Trophoblast cell (in vitro differentiated cells and primary cell): ENCODE measurements around the gene YWHAE.

Source experiments
- DNase-seq, 2 donors: peaks; one replicate each; pipeline ENCODE4 v3.0.0-alpha.2; 2016
- H2AFZ ChIP-seq: 2 replicates; pipeline ENCODE4 v1.6.1; 2013; ENCODE audit warnings: low read length, moderate library complexity, mild to moderate bottlenecking; ENCODE audit not compliant: insufficient read depth, poor library complexity
- H2AK5ac ChIP-seq: 2 replicates; pipeline ENCODE4 v1.6.1; 2013; ENCODE audit warnings: mild to moderate bottlenecking, low read length
- H2BK120ac ChIP-seq: 2 replicates; pipeline ENCODE4 v1.6.1; 2013; ENCODE audit warnings: low read length, mild to moderate bottlenecking, moderate library complexity; ENCODE audit not compliant: insufficient read depth, poor library complexity
- H2BK12ac ChIP-seq: 2 replicates; pipeline ENCODE4 v1.6.1; 2013; ENCODE audit warnings: mild to moderate bottlenecking, low read length, moderate library complexity
- H2BK5ac ChIP-seq: 2 replicates; pipeline ENCODE4 v1.6.1; 2013; ENCODE audit warnings: low read length, low read depth, moderate library complexity, mild to moderate bottlenecking; ENCODE audit not compliant: poor library complexity
- H3K14ac ChIP-seq: 2 replicates; pipeline ENCODE4 v1.6.1; 2013; ENCODE audit warnings: mild to moderate bottlenecking, low read length
- H3K18ac ChIP-seq: 2 replicates; pipeline ENCODE4 v1.6.1; 2013; ENCODE audit warnings: mild to moderate bottlenecking, low read length
- H3K23ac ChIP-seq: 2 replicates; pipeline ENCODE4 v1.6.1; 2013; ENCODE audit warnings: low read length
- H3K27ac ChIP-seq: 2 replicates; pipeline ENCODE4 v1.5.1; 2013; ENCODE audit warnings: low read depth, mild to moderate bottlenecking, inconsistent platforms, low read length, moderate library complexity
- H3K27me3 ChIP-seq: 2 replicates; pipeline ENCODE4 v1.6.1; 2013; ENCODE audit warnings: inconsistent platforms, mild to moderate bottlenecking, low read length, moderate library complexity; ENCODE audit not compliant: insufficient read depth
- H3K36me3 ChIP-seq, 2 experiments: 1 replicate in 1 of 2; 2 replicates in 1 of 2; pipeline ENCODE4 v1.6.1; 2013; ENCODE audit warnings: low read length in 2 of 2, mild to moderate bottlenecking in 2 of 2, moderate library complexity in 1 of 2; ENCODE audit not compliant: insufficient read depth in 2 of 2, control insufficient read depth in 1 of 2
- H3K4ac ChIP-seq: 2 replicates; pipeline ENCODE4 v1.6.1; 2013; ENCODE audit warnings: low read depth, mild to moderate bottlenecking, low read length, moderate library complexity
- H3K4me1 ChIP-seq, 2 experiments: 1 replicate in 1 of 2; 2 replicates in 1 of 2; pipeline ENCODE4 v1.6.1; 2013; ENCODE audit warnings: low read length in 2 of 2, mild to moderate bottlenecking in 2 of 2, moderate library complexity in 1 of 2; ENCODE audit not compliant: insufficient read depth in 2 of 2, control insufficient read depth in 1 of 2
- H3K4me2 ChIP-seq: 2 replicates; pipeline ENCODE4 v1.6.1; 2013; ENCODE audit warnings: inconsistent platforms, mild to moderate bottlenecking, low read length, moderate library complexity
- H3K4me3 ChIP-seq: 2 replicates; pipeline ENCODE4 v1.5.1; 2013; ENCODE audit warnings: mild to moderate bottlenecking, low read depth, low read length, inconsistent platforms
- H3K79me1 ChIP-seq: one replicate; pipeline ENCODE4 v1.6.1; 2013; ENCODE audit warnings: low read length
- H3K79me2 ChIP-seq: 2 replicates; pipeline ENCODE4 v1.6.1; 2013; ENCODE audit warnings: low read length, mild to moderate bottlenecking; ENCODE audit not compliant: control insufficient read depth, insufficient read depth, poor library complexity
- H3K9ac ChIP-seq: 2 replicates; pipeline ENCODE4 v1.6.1; 2013; ENCODE audit warnings: mild to moderate bottlenecking, low read length
- H3K9me3 ChIP-seq: 2 replicates; pipeline ENCODE4 v1.6.1; 2013; ENCODE audit warnings: low read depth, mild to moderate bottlenecking, control low read depth, inconsistent platforms, low read length; ENCODE audit not compliant: insufficient read depth
- H4K12ac ChIP-seq: 2 replicates; pipeline ENCODE4 v1.6.1; 2013; ENCODE audit warnings: low read depth, mild to moderate bottlenecking, low read length, moderate library complexity
- H4K8ac ChIP-seq: 2 replicates; pipeline ENCODE4 v1.6.1; 2013; ENCODE audit warnings: low read depth, mild to moderate bottlenecking, low read length, moderate library complexity
- H4K91ac ChIP-seq: one replicate; pipeline ENCODE4 v1.6.1; 2013; ENCODE audit warnings: low read depth, mild to moderate bottlenecking, low read length, moderate library complexity
- WGBS: extraction: QIAGEN DNeasy Blood & Tissue Kit; methylation state at CpG from one replicate; pipeline ENCODE4 v1.1.7; 2013; ENCODE audit warnings: missing lambda C conversion rate; ENCODE audit not compliant: insufficient read length, insufficient coverage; ENCODE audit errors: extremely low coverage; 5-methylcytosine and 5-hydroxymethylcytosine counted together

Gene YWHAE

DNA sequence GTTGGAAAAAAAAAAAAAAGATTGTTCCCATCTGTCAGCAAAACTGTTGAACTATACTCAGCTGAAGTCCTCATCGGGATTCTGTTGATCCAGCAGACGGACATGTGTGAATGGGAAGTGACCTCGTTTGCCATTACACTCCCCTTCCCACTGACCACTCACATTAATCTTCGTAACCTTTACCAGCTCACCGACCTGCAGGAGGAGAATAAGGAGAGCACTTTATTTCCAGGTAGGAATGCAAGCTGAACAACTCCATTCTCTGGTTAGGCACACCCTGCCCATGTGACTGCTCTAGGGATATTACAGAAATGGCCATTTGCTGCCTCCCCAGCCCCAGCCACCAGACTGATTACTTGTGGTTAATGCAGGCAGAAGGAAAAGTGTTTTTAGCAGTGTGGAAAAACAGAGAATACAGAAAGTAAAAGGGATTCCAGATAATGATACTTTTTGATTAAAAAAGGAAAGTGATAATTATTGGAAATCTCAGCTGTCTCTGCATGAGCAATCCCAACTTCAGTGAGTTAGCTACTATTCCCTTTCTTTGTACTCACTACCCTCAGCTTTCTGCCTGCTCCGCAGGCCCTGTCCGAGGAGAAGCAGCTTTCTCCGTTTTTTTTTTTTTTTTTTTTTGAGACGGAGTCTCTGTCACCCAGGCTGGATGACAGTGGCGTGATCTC, 23.6 kb upstream of the YWHAE start:
- Histone ChIP-seq H3K79me2 (peaks cover 3% of the 10 kb centered on the region), H2BK12ac (no peak overlapping the region), H2AK5ac (no peak overlapping the region), H3K4me2 (no peak overlapping the region), H3K23ac (no peak overlapping the region), H4K91ac (no peak overlapping the region), H3K4me1 (no peaks in the 10 kb centered on the region), H3K14ac (no peak overlapping the region), H3K36me3 (peaks cover 31 to 47% of the 10 kb centered on the region in 2 experiments), H3K27ac (no peak overlapping the region), H4K12ac (no peak overlapping the region), H3K9me3 (no peaks in the 10 kb centered on the region), H3K79me1 (no peaks in the 10 kb centered on the region), H3K18ac (no peak overlapping the region), H3K27me3 (no peaks in the 10 kb centered on the region), H4K8ac (no peak overlapping the region), H3K4ac (no peak overlapping the region), H3K4me3 (no peak overlapping the region), H2BK120ac (no peak overlapping the region), H2BK5ac (no peak overlapping the region), H3K9ac (no peak overlapping the region), H2AFZ (no peak overlapping the region)
- no CpG with 5 or more reads among the region's 10 CpGs for WGBS
- peak in 1 of 2 donors; percentile 44 for DNase-seq

DNA sequence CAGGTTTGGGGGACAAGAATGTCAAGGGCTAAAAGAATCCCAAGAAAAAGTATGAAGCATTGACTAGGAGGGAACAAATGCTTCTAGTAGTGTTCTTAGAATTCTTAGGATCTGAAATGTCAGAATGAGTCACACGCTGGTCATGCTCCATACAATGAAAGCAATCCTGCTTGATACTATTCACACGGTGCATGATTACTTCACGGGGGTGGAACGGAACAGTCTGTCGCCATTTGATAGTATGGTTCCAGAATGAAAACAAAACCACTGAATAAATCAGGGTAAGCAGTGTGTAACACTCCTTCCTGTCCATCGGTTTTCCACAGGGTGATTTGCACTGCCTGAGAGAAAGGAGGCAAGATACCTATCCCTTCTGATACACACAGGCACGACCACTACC, 22.9 kb upstream of the YWHAE start:
- no peaks in the 10 kb centered on the region for H3K9me3 ChIP-seq
- H3K36me3 ChIP-seq, result peaks cover 30 to 49% of the 10 kb centered on the region in 2 experiments
- H2AK5ac ChIP-seq, result no peak overlapping the region
- H4K91ac ChIP-seq, result no peak overlapping the region
- no peak overlapping the region for H3K4ac ChIP-seq
- no peak overlapping the region for H2BK5ac ChIP-seq
- H3K14ac ChIP-seq, result no peak overlapping the region
- no CpG with 5 or more reads among the region's 7 CpGs for WGBS
- no peak overlapping the region for H3K9ac ChIP-seq
- no peak overlapping the region for H2BK120ac ChIP-seq
- peaks cover 3% of the 10 kb centered on the region for H3K79me2 ChIP-seq
- no peak overlapping the region for H3K23ac ChIP-seq
- no peak overlapping the region for H4K12ac ChIP-seq
- DNase-seq, result peak; percentile 80 to 90
- H4K8ac ChIP-seq, result no peak overlapping the region
- H2BK12ac ChIP-seq, result no peak overlapping the region
- no peaks in the 10 kb centered on the region for H3K4me1 ChIP-seq
- H2AFZ ChIP-seq, result no peak overlapping the region
- no peak overlapping the region for H3K18ac ChIP-seq
- H3K4me3 ChIP-seq, result no peak overlapping the region
- no peak overlapping the region for H3K27ac ChIP-seq
- H3K4me2 ChIP-seq, result no peak overlapping the region
- H3K79me1 ChIP-seq, result no peaks in the 10 kb centered on the region
- no peaks in the 10 kb centered on the region for H3K27me3 ChIP-seq

DNA sequence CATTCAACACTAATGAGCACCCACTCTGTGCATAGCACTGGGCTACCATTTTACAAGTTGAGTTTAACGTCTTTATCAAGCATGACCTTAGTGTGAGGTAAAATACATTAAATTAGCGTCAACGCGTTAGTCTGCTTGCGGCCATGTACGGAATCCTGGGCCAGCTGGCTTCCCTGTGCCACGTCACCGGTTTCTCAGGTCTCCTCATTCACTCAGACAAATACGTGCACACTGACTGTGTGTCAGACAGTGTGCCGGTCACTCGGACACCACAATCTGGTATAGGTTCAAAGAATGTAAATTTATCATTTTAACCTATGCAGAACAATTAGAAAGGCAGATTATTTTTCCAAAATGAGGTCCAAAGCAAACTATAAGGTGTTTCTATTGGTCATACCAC, 21.4 kb upstream of the YWHAE start:
- Histone ChIP-seq H3K36me3 (peaks cover 27 to 47% of the 10 kb centered on the region in 2 experiments), H3K9ac (no peak overlapping the region), H3K27me3 (no peaks in the 10 kb centered on the region), H3K4ac (no peak overlapping the region), H3K4me1 (no peaks in the 10 kb centered on the region), H3K23ac (no peak overlapping the region), H2BK120ac (no peak overlapping the region), H2AK5ac (no peak overlapping the region), H3K79me1 (no peaks in the 10 kb centered on the region), H4K91ac (no peak overlapping the region), H4K8ac (no peak overlapping the region), H4K12ac (no peak overlapping the region), H2BK5ac (no peak overlapping the region), H3K9me3 (no peaks in the 10 kb centered on the region), H3K18ac (no peak overlapping the region), H3K4me3 (no peak overlapping the region), H2BK12ac (no peak overlapping the region), H3K4me2 (no peak overlapping the region), H3K14ac (no peak overlapping the region), H2AFZ (no peak overlapping the region), H3K27ac (no peak overlapping the region), H3K79me2 (peaks cover 3% of the 10 kb centered on the region)
- DNase-seq, result no peak
- no CpG with 5 or more reads among the region's 11 CpGs for WGBS

DNA sequence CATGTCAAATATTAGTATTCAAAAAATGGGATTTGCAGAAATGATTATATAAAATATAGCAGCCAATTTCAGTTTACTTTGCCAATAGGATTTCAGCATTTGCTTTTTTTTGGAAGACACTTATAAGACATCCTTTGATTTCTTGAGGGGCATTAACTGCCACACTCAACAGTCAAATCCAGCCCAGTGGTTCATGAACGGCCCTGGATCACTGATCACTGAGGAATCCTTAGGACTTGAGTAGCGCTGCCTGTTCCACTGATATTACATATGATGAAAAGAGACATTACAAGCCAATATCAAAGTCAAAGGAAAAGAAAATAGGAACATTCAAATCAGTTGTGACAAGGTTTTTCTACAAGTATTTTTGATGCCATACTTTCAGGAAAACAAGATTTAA, 21.0 kb upstream of the YWHAE start:
- Histone ChIP-seq H3K79me1 (no peaks in the 10 kb centered on the region), H2AFZ (no peak overlapping the region), H2BK12ac (no peak overlapping the region), H2BK5ac (no peak overlapping the region), H3K4me3 (no peak overlapping the region), H3K18ac (no peak overlapping the region), H4K12ac (no peak overlapping the region), H4K8ac (no peak overlapping the region), H4K91ac (no peak overlapping the region), H3K36me3 (peaks cover 22 to 43% of the 10 kb centered on the region in 2 experiments), H2BK120ac (no peak overlapping the region), H3K4me2 (no peak overlapping the region), H2AK5ac (no peak overlapping the region), H3K4me1 (no peaks in the 10 kb centered on the region), H3K9me3 (no peaks in the 10 kb centered on the region), H3K79me2 (peaks cover 2% of the 10 kb centered on the region), H3K9ac (no peak overlapping the region), H3K23ac (no peak overlapping the region), H3K14ac (no peak overlapping the region), H3K4ac (no peak overlapping the region), H3K27ac (no peak overlapping the region), H3K27me3 (no peaks in the 10 kb centered on the region)
- DNase-seq, result no peak
- WGBS, result no CpG with 5 or more reads among the region's 2 CpGs
